ENCODE results near the gene KIF13A. TPM values are rescaled to one million over a fixed set of nuclear protein-coding genes. Genes with fewer than 3 reads are reported as not detected.

The KIF13A gene
- total RNA-seq, 1 experiment from 2014 or later: 24.1 TPM

DNA sequence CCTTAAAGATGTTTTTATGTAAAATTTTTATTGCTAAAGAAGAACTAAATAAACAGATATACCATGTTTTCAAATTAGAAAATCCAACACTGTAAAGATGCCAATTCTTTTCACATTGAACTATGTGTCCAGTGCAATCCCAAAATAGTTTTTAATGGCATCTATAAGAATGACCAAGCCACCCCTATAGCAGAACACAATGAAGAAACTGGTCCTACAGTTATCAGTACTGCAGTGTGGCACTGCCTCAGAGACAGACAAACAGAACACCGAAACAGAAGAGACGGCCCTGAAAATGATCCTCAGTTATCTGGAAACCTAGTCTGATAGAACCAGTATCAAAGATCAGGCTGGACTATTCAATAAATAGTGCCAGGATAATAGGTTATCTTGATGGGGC, 41.9 kb downstream of the KIF13A start:
- ChIA-PET POLR2A (interaction anchor here (0.7 to 1.3 kb wide), 2 partner anchors 23 to 33 kb away, joined by 3 read pairs; no protein-coding TSS in a partner anchor), CTCF (interaction anchor here (0.5 to 0.7 kb wide), 2 partner anchors 16 to 325 kb away, joined by 3 to 4 read pairs; no protein-coding TSS in a partner anchor)
- H3K27ac Mint-ChIP-seq (ENCODE audit: low read depth, unreplicated experiment): no peak overlapping the region
- H3K36me3 Mint-ChIP-seq (ENCODE audit: insufficient read depth, unreplicated experiment): no peaks in the 10 kb centered on the region
- DNase-seq (ENCODE audit: unreplicated experiment): no peak
- TF ChIP-seq, protein P1, sequence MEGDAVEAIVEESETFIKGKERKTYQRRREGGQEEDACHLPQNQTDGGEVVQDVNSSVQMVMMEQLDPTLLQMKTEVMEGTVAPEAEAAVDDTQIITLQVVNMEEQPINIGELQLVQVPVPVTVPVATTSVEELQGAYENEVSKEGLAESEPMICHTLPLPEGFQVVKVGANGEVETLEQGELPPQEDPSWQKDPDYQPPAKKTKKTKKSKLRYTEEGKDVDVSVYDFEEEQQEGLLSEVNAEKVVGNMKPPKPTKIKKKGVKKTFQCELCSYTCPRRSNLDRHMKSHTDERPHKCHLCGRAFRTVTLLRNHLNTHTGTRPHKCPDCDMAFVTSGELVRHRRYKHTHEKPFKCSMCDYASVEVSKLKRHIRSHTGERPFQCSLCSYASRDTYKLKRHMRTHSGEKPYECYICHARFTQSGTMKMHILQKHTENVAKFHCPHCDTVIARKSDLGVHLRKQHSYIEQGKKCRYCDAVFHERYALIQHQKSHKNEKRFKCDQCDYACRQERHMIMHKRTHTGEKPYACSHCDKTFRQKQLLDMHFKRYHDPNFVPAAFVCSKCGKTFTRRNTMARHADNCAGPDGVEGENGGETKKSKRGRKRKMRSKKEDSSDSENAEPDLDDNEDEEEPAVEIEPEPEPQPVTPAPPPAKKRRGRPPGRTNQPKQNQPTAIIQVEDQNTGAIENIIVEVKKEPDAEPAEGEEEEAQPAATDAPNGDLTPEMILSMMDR (IDR thresholded peaks at IDR 0.05; ENCODE audit: unreplicated experiment): no peak
- no peak overlapping the region for H3K4me3 Mint-ChIP-seq (ENCODE audit: unreplicated experiment)
- intact Hi-C loops (cut with micrococcal nuclease): no loop called here
- H3K4me1 Mint-ChIP-seq (ENCODE audit: insufficient read depth, unreplicated experiment): peaks cover 18% of the 10 kb centered on the region
- no TSS peak for BruUV-seq (replicated peaks)
- no peaks in the 10 kb centered on the region for H3K27me3 Mint-ChIP-seq (ENCODE audit: insufficient read depth, unreplicated experiment)
- H3K9me3 Mint-ChIP-seq (ENCODE audit: unreplicated experiment): no peaks in the 10 kb centered on the region

DNA sequence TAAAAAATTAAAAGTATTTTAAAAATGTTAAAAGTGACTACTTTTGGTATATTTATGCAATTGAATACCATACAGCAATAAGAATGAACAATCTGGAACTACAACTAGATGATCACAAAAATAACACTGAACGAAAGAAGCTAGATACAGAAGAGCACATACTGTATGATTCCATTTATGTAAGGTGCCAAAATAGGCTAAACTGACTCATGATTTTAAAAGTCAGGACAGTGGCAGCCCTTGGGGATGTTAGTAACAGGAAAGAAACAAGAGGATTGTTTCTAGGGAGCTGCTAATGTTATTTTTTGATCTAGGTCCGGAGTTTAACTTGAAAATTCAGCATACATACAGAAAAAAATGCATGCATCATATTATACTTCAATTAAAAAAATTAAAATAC, 42.3 kb downstream of the KIF13A start:
- ChIA-PET POLR2A (interaction anchor here (0.7 to 1.3 kb wide), 2 partner anchors 23 to 34 kb away, joined by 3 read pairs; no protein-coding TSS in a partner anchor), CTCF (interaction anchor here (0.6 to 0.7 kb wide), 3 partner anchors 16 to 453 kb away, joined by 3 read pairs; no protein-coding TSS in a partner anchor)
- no peak for DNase-seq (ENCODE audit: unreplicated experiment)
- intact Hi-C loops (cut with micrococcal nuclease): no loop called here
- Mint-ChIP-seq H3K9me3 (ENCODE audit: unreplicated experiment) (peaks cover 3% of the 10 kb centered on the region), H3K4me1 (ENCODE audit: insufficient read depth, unreplicated experiment) (peaks cover 13% of the 10 kb centered on the region), H3K27ac (ENCODE audit: low read depth, unreplicated experiment) (no peak overlapping the region), H3K27me3 (ENCODE audit: insufficient read depth, unreplicated experiment) (no peaks in the 10 kb centered on the region), H3K36me3 (ENCODE audit: insufficient read depth, unreplicated experiment) (peaks cover 3% of the 10 kb centered on the region), H3K4me3 (ENCODE audit: unreplicated experiment) (no peak overlapping the region)
- no TSS peak for BruUV-seq (replicated peaks)
- TF ChIP-seq, protein P1 (IDR thresholded peaks at IDR 0.05; ENCODE audit: unreplicated experiment): no peak

DNA sequence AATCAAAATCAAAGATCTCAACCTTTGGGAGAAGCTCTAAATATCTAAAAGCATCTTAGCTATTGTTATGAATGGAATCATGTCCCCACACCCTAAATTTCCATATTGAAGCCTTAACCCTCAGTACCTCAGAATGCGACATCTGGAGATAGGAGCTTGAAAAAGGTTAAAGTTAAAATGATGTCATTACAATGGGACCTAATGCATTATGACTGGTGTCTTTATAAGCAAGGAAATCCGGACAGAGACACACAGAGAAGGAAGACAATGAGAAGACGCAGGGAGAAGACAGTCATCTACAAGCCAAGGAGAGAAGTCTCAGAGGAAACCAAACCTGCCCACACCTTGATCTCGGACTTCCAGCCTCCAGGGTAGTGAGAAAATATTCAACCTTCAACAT, 46.1 kb downstream of the KIF13A start:
- POLR2A ChIA-PET: interaction anchor here (1.8 kb wide), 1 partner anchor 10 kb away, joined by 6 read pairs; no protein-coding TSS in a partner anchor
- BruUV-seq (replicated peaks): no TSS peak
- TF ChIP-seq, protein P1 (IDR thresholded peaks at IDR 0.05; ENCODE audit: unreplicated experiment): no peak
- CTCF ChIA-PET: no interaction called here
- Mint-ChIP-seq H3K27ac (ENCODE audit: low read depth, unreplicated experiment) (no peak overlapping the region), H3K27me3 (ENCODE audit: insufficient read depth, unreplicated experiment) (no peaks in the 10 kb centered on the region), H3K4me1 (ENCODE audit: insufficient read depth, unreplicated experiment) (peaks cover 22% of the 10 kb centered on the region), H3K4me3 (ENCODE audit: unreplicated experiment) (no peak overlapping the region), H3K9me3 (ENCODE audit: unreplicated experiment) (peaks cover 8% of the 10 kb centered on the region), H3K36me3 (ENCODE audit: insufficient read depth, unreplicated experiment) (peaks cover 8% of the 10 kb centered on the region)
- DNase-seq (ENCODE audit: unreplicated experiment): no peak
- intact Hi-C loops (cut with micrococcal nuclease): no loop called here

DNA sequence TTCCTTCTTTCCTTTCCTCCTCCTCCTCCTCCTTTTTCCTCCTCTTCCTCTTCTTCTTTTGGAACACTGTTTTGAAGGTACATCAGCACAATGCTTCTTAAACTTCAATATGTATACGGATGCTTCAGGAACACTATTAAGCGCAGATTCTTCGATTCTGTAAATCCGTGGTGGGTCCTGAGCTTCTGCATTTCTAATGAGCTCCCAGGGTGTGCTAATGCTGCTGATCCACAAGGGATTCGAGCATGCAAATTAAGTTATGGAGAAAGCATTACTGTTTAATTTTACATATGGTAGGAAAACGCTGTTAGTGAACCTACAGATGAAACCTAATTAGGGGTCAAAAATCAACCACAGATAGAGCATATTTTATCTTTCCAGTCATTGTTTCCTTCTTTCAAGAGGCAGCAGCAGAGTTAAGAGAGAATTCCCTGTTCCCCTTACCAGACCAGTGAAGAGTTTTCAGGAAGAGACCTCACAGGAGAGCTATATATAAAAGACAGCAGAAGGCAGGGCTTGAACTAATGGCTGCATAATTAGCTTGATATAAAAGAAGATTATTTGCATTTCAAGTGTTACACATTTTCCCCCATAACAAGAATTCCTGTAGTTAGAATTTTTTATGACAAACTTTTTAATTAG, 47.2 kb downstream of the KIF13A start:
- POLR2A ChIA-PET: interaction anchor here (0.6 to 1.8 kb wide), 4 partner anchors 9 to 66 kb away, joined by 3 to 6 read pairs (median 3); no protein-coding TSS in a partner anchor
- CTCF ChIA-PET: interaction anchor here (0.6 to 0.7 kb wide), 3 partner anchors 14 to 84 kb away, joined by 3 to 4 read pairs (median 3); no protein-coding TSS in a partner anchor
- Mint-ChIP-seq H3K27ac (ENCODE audit: low read depth, unreplicated experiment) (no peak overlapping the region), H3K4me3 (ENCODE audit: unreplicated experiment) (no peak overlapping the region), H3K27me3 (ENCODE audit: insufficient read depth, unreplicated experiment) (no peaks in the 10 kb centered on the region), H3K4me1 (ENCODE audit: insufficient read depth, unreplicated experiment) (peaks cover 22% of the 10 kb centered on the region), H3K36me3 (ENCODE audit: insufficient read depth, unreplicated experiment) (peaks cover 12% of the 10 kb centered on the region), H3K9me3 (ENCODE audit: unreplicated experiment) (peaks cover 8% of the 10 kb centered on the region)
- intact Hi-C loops (cut with micrococcal nuclease): no loop called here
- DNase-seq (ENCODE audit: unreplicated experiment): no peak
- TF ChIP-seq, protein P1 (IDR thresholded peaks at IDR 0.05; ENCODE audit: unreplicated experiment): no peak
- BruUV-seq (replicated peaks): no TSS peak
